Upper lobe of right lung (tissue), 1 donor: ENCODE data around the gene DOK4. TPM values are rescaled to one million over a fixed set of nuclear protein-coding genes. Genes with fewer than 3 reads are reported as not detected.

Experiments
- ATAC-seq: fragments of 200-7000 bp; cut with Tn5 transposase; one replicate; pipeline ENCODE4 v1.9.1; 2020; ENCODE audit warnings: mild to moderate bottlenecking, moderate library complexity
- DNase-seq: peaks from one replicate; pipeline ENCODE4 v3.0.0-alpha.2; 2020
- H3K27ac ChIP-seq: fragments of 200-600 bp; one replicate; pipeline ENCODE4 v1.8.0; 2022
- H3K27me3 ChIP-seq: fragments of 200-600 bp; one replicate; pipeline ENCODE4 v1.8.0; 2022; ENCODE audit warnings: mild to moderate bottlenecking
- H3K36me3 ChIP-seq: fragments of 200-600 bp; one replicate; pipeline ENCODE4 v1.8.0; 2022
- H3K4me1 ChIP-seq: fragments of 200-600 bp; one replicate; pipeline ENCODE4 v1.8.0; 2022
- H3K4me3 ChIP-seq: fragments of 200-600 bp; one replicate; pipeline ENCODE4 v1.8.0; 2022; ENCODE audit warnings: mild to moderate bottlenecking
- H3K9me3 ChIP-seq: fragments of 200-600 bp; one replicate; pipeline ENCODE4 v1.8.0; 2022
- intact Hi-C: fragments of 100-400 bp; cut with DNase I; formaldehyde crosslinking; loops from one replicate; pipeline ENCODE4 v1.11.0; 2022
- total RNA-seq: library from RNA; stranded (reverse); fragmentation: NEBNext Ultra II Directional; extraction: Animal tissue kit (Norgen Biotek cat#: 25700); gene quantifications from one replicate; pipeline ENCODE4 v1.2.1, GENCODE V29; 2021
- TF ChIP-seq, protein P1 (sequence below): fragments of 200-600 bp; IDR thresholded peaks from one replicate; pipeline ENCODE4 v1.8.0; 2022; ENCODE audit warnings: antibody characterized with exemption
- donor health status: DM: no; HTN: yes; CAD: no; lungs with severe emphysema.

DOK4 gene
- total RNA-seq, 1 donor from 2014 or later: 55.1 TPM

DNA sequence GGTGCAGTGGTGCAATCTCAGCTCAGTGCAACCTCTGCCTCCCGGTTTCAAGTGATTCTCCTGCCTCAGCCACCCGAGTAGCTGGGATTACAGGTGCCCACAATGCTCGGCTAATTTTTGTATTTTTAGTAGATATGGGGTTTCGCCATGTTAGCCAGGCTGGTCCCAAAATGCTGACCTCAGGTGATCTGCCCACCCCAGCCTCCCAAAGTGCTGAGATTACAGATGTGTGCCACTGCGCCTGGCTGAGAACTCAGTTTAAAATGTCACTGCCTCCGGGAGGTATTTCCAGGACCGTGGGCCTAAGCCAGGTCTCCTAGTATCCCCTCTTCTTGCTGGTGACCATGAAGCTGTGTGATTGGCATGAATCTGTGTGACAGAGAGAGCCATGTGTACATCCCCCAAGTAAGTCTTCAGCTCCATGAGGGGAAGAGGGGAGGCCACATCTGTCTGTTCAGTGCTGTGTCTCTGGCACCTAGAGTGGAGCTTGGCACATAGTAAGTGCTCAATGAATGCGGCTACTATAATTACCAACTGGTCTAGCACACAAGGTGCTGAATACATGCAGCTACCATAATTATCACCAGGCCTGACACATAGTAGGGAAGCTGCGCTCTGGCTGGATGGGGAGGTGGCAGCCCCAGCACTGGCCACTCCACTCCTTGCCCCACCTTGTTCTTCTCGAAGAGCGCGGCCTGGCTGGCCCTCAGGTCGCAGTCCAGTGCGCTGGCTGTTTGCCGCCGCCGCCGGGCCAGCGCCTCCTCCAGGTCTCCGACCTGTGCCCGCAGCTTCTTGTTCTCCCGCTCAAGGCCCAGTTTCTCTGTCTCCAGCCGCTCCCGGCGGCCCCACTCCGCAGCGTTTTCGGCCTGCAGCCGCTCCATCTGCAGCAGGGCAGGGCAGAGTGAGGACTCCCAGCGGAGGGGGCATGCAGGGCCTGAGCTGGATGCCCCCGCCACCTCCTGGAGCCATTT is 31.4 kb upstream of the DOK4 start:
- no peaks in the 10 kb centered on the region for H3K9me3 ChIP-seq
- intact Hi-C loops: loop anchor here (5.0 kb wide), 1 partner anchor 40 kb away; no protein-coding TSS in a partner anchor
- no peak overlapping the region for H3K4me3 ChIP-seq
- ATAC-seq: no peak
- TF ChIP-seq, protein P1, sequence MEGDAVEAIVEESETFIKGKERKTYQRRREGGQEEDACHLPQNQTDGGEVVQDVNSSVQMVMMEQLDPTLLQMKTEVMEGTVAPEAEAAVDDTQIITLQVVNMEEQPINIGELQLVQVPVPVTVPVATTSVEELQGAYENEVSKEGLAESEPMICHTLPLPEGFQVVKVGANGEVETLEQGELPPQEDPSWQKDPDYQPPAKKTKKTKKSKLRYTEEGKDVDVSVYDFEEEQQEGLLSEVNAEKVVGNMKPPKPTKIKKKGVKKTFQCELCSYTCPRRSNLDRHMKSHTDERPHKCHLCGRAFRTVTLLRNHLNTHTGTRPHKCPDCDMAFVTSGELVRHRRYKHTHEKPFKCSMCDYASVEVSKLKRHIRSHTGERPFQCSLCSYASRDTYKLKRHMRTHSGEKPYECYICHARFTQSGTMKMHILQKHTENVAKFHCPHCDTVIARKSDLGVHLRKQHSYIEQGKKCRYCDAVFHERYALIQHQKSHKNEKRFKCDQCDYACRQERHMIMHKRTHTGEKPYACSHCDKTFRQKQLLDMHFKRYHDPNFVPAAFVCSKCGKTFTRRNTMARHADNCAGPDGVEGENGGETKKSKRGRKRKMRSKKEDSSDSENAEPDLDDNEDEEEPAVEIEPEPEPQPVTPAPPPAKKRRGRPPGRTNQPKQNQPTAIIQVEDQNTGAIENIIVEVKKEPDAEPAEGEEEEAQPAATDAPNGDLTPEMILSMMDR: no peak
- H3K27me3 ChIP-seq: no peaks in the 10 kb centered on the region
- H3K36me3 ChIP-seq: no peaks in the 10 kb centered on the region
- no peak overlapping the region for H3K27ac ChIP-seq
- DNase-seq: no peak
- H3K4me1 ChIP-seq: peaks cover 23% of the 10 kb centered on the region

DNA sequence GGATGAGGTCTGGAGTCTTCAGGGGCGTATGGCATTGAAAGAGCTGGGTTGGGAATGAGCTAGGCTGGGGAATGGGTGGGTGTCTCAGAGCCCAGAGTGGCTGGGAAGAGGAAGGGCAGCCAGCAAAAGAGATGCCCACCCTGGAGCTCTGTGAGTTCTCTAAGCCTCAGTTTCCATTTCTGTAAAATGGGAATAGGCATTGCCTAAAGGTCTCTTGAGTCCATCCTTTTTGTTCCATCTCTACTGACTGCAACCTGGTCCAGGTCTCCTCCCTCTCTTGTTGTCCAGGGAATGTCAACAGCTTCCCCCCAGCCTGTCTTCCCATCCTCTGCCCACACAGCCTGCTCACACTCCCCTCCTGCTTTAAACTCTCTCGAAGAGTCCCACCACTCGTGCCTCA is 30.5 kb upstream of the DOK4 start:
- intact Hi-C loops: loop anchor here (5.0 kb wide), 1 partner anchor 39 kb away; no protein-coding TSS in a partner anchor
- H3K27ac ChIP-seq: no peak overlapping the region
- DNase-seq (no peak), ATAC-seq (no peak)
- H3K27me3 ChIP-seq: no peaks in the 10 kb centered on the region
- no peak overlapping the region for H3K4me3 ChIP-seq
- H3K9me3 ChIP-seq: no peaks in the 10 kb centered on the region
- H3K4me1 ChIP-seq: peaks cover 23% of the 10 kb centered on the region
- H3K36me3 ChIP-seq: no peaks in the 10 kb centered on the region
- TF ChIP-seq, protein P1: no peak

DNA sequence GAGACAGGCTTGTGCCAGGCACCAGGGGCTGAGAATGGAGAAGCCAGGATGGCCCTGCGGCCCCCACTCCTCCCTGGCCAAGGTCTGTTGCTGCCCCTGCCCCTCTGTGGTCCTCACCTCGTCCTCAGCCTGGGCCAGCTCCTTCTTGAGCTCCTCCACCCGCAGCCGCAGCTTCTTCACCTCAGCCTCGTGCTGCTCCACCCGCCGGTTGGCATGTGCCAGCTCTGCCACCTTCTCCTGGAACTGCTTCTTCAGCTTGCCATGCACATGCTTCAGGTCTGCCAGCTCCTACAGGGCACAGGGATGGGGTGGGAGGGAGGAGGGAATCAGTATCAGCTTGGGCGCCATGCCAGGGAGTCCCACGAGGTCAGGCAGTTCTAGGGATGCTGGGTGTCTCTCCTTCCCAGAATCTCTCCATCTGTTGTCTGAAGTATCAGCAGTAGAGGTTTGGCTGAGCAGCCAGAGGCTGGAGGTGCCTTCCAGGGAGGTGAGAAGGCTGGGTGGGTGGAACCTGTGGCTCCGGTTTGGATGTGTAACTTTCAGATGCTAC is 30.0 kb upstream of the DOK4 start:
- Histone ChIP-seq H3K4me1 (peaks cover 23% of the 10 kb centered on the region), H3K36me3 (no peaks in the 10 kb centered on the region), H3K27me3 (no peaks in the 10 kb centered on the region), H3K4me3 (no peak overlapping the region), H3K27ac (no peak overlapping the region), H3K9me3 (no peaks in the 10 kb centered on the region)
- TF ChIP-seq, protein P1: no peak
- intact Hi-C loops: loop anchor here (5.0 kb wide), 1 partner anchor 39 kb away; no protein-coding TSS in a partner anchor
- ATAC-seq: no peak
- DNase-seq: no peak

DNA sequence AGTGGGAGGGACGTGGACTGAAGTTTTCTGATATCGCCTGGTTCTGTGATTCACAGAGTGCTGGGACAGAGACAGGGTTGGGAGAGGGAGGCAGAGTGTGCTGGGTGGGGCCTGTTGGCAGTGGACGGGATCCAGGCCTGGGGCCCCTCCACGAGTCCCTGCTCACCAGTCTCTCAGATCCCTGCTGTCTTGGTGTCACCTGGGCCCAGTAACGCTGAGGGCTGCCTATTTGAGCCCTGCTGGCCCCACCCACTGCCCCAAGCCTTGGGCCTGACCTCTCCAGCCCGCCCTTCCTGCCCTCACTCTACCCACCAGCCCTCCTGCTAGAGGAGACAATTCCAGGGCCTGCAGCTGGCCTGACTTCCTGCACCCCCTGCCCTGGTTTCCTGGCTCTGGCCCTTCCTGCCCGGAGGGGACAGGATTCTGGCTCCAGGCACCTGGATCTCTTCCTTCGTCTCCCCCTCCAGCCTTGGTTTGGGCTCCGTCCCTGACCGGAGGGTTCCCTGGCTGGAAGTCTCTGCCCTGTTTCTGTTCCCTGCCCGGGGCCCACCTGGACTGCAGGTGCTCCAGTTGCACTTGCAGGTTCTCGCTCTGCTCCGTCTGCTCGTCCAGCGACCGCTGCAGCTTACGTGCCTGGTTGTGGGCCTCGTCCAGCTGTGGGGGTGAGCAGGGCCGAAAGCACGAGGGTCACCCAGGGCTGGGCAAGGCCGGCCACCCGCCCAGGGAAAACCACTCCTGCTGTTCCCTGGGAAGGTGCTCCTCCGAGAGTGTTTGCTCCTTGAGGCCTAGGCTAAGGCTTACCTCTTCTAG is 28.7 kb upstream of the DOK4 start:
- intact Hi-C loops: loop anchor here (5.0 kb wide), 1 partner anchor 38 kb away; no protein-coding TSS in a partner anchor
- DNase-seq (no peak), ATAC-seq (peak; percentile 35)
- Histone ChIP-seq H3K27me3 (no peaks in the 10 kb centered on the region), H3K4me3 (no peak overlapping the region), H3K9me3 (no peaks in the 10 kb centered on the region), H3K36me3 (no peaks in the 10 kb centered on the region), H3K27ac (no peak overlapping the region), H3K4me1 (peaks cover 24% of the 10 kb centered on the region)
- TF ChIP-seq, protein P1: no peak

DNA sequence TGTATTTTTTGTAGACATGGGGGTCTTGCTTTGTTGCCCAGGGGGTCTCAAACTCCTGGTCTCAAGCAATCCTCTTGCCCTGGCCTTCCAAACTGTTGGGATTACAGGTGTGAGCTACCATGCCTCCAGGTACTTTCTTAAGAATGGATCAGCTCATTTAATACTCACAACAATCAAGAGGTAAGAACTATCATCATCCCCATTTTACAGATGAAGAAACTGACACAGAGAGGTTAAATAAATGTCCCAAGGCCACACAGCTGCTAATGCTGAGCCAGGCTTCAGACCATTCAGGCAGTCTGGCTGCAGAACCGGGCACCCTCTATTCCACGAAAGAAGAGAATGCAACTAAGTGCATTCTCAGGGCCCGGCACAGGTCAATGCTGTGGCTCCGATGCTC is 28.1 kb upstream of the DOK4 start:
- ATAC-seq (no peak), DNase-seq (no peak)
- H3K27me3 ChIP-seq: no peaks in the 10 kb centered on the region
- no peaks in the 10 kb centered on the region for H3K9me3 ChIP-seq
- no peaks in the 10 kb centered on the region for H3K36me3 ChIP-seq
- H3K4me1 ChIP-seq: peaks cover 19% of the 10 kb centered on the region
- TF ChIP-seq, protein P1: no peak
- intact Hi-C loops: no loop called here
- H3K4me3 ChIP-seq: no peak overlapping the region
- H3K27ac ChIP-seq: peak overlapping the region; percentile 4
